HCT116 (cell line): ENCODE data around the gene NASP. TPM values are rescaled to one million over a fixed set of nuclear protein-coding genes. Genes with fewer than 3 reads are reported as not detected.
A peak's percentile ranks its signal among the peaks of the same experiment; 100 is the strongest.

ENCODE experiments used
- ATAC-seq: fragments of 200-7000 bp; cut with Tn5 transposase; 2 replicates; pipeline ENCODE4 v1.9.1; 2020; ENCODE audit warnings: mild to moderate bottlenecking, moderate library complexity
- BruUV-seq: library from RNA; stranded (reverse); fragments of 400-500 nt; replicated peaks from 2 replicates; lab custom pipeline; 2021; lab: Mats Ljungman, UMichigan
- CTCF ChIA-PET: fragments of 300-600 bp; sonication (Branson Sonifier 250); formaldehyde crosslinking; loops from one replicate; lab custom pipeline; 2021; ENCODE audit warnings: antibody characterized with exemption; lab: Charles Lee
- POLR2A ChIA-PET: fragments of 300-600, 350-600 bp; sonication (Branson Sonifier 250); formaldehyde crosslinking; loops from one replicate; lab custom pipeline; 2021; ENCODE audit warnings: antibody characterized with exemption; lab: Charles Lee
- RAD21 ChIA-PET, 2 experiments: fragments of 300-600 bp; sonication (Branson Sonifier 250); formaldehyde crosslinking; loops; one replicate each; lab custom pipeline; 2023; ENCODE audit warnings: low total read pairs in 2 of 2; ENCODE audit not compliant: uncharacterized antibody in 2 of 2, unreplicated experiment in 2 of 2, low non-redundant PET in 1 of 2; lab: Charles Lee
- DNase-seq: peaks from one replicate; pipeline ENCODE4 v3.0.0-alpha.2; 2010; ENCODE audit warnings: low read depth, low spot score
- H2AFZ ChIP-seq: fragments of 200-600 bp; shearing (Covaris generic), sonication (generic); 2 replicates; pipeline ENCODE4 v1.6.1; 2017; ENCODE audit warnings: low read depth, mixed run types, mixed read lengths, antibody characterized with exemption, low read length; ENCODE audit not compliant: poor library complexity, severe bottlenecking
- H3K27ac ChIP-seq: 2 replicates; pipeline ENCODE4 v1.5.1; 2012; ENCODE audit warnings: low read depth, low read length
- H3K27me3 ChIP-seq: fragments of 200-600 bp; sonication (generic); 2 replicates; pipeline ENCODE4 v1.6.1; 2016; ENCODE audit warnings: mixed run types, low read length, mixed read lengths; ENCODE audit not compliant: insufficient read depth
- H3K36me3 ChIP-seq, 2 experiments: fragments of 200-500 bp in 1 of 2; fragments of 200-600 bp in 1 of 2; sonication (Bioruptor generic) in 1 of 2; sonication (generic) in 1 of 2; 2 replicates each; pipeline versions ENCODE4 v1.5.1 to v1.6.1; 2014 to 2016; ENCODE audit warnings: low read length in 2 of 2, inconsistent platforms in 1 of 2, mixed read lengths in 1 of 2, mixed run types in 1 of 2; ENCODE audit not compliant: insufficient read depth in 2 of 2, control insufficient read depth in 1 of 2
- H3K4me1 ChIP-seq, 2 experiments: fragments of 200-600 bp in 1 of 2; sonication (generic) in 1 of 2; 2 replicates each; pipeline versions ENCODE4 v1.5.1 to v1.6.1; 2012 to 2017; ENCODE audit warnings: low read length in 2 of 2, inconsistent platforms in 1 of 2, mild to moderate bottlenecking in 1 of 2, mixed read lengths in 1 of 2, mixed run types in 1 of 2, moderate library complexity in 1 of 2; ENCODE audit not compliant: insufficient read depth in 2 of 2, control insufficient read depth in 1 of 2
- H3K4me2 ChIP-seq: fragments of 200-600 bp; sonication (generic); 2 replicates; pipeline ENCODE4 v1.6.1; 2017; ENCODE audit warnings: mixed run types, low read length, mixed read lengths
- H3K4me3 ChIP-seq, 2 experiments: fragments of 200-600 bp in 1 of 2; sonication (generic) in 1 of 2; replicated peaks in 1 of 2; 2 replicates each; pipeline ENCODE4 v1.5.1; 2011 to 2016; ENCODE audit warnings: low read length in 2 of 2, control low read depth in 1 of 2, low read depth in 1 of 2, mild to moderate bottlenecking in 1 of 2, mixed read lengths in 1 of 2, mixed run types in 1 of 2
- H3K79me2 ChIP-seq: fragments of 200-600 bp; sonication (generic); 2 replicates; pipeline ENCODE4 v1.6.1; 2017; ENCODE audit warnings: mild to moderate bottlenecking, mixed run types, low read length, moderate library complexity, mixed read lengths; ENCODE audit not compliant: insufficient read depth
- H3K9ac ChIP-seq: fragments of 200-600 bp; sonication (generic); 2 replicates; pipeline ENCODE4 v1.6.1; 2016; ENCODE audit warnings: low read length, mixed read lengths
- H3K9me2 ChIP-seq: fragments of 200-600 bp; sonication (generic), shearing (Covaris generic); 2 replicates; pipeline ENCODE4 v1.6.1; 2017; ENCODE audit warnings: mixed run types, mild to moderate bottlenecking, moderate library complexity; ENCODE audit not compliant: insufficient read depth
- H3K9me3 ChIP-seq, 2 experiments: fragments of 200-500 bp in 1 of 2; fragments of 200-600 bp in 1 of 2; sonication (Bioruptor generic) in 1 of 2; sonication (generic) in 1 of 2; 2 replicates each; pipeline ENCODE4 v1.6.1; 2014 to 2017; ENCODE audit warnings: low read length in 2 of 2, mixed read lengths in 2 of 2, inconsistent platforms in 1 of 2, low read depth in 1 of 2, mild to moderate bottlenecking in 1 of 2, mixed run types in 1 of 2, moderate library complexity in 1 of 2; ENCODE audit not compliant: control insufficient read depth in 1 of 2, insufficient read depth in 1 of 2
- H4K20me1 ChIP-seq: fragments of 200-600 bp; sonication (generic), shearing (Covaris generic); 2 replicates; pipeline ENCODE4 v1.6.1; 2017; ENCODE audit warnings: mixed run types, mild to moderate bottlenecking, moderate library complexity; ENCODE audit not compliant: insufficient read depth
- CEBPB ChIP-seq: IDR thresholded peaks from 2 replicates; pipeline ENCODE4 v1.6.1; 2012; ENCODE audit warnings: low read depth
- CTCF ChIP-seq, 3 experiments: fragments of 200-600 bp in 1 of 3; sonication (generic) in 1 of 3; IDR thresholded peaks in 2 of 3; conservative IDR thresholded peaks in 1 of 3; 2 replicates each; pipeline ENCODE4 v1.5.1; 2012 to 2017; ENCODE audit warnings: low read depth in 2 of 3, low read length in 2 of 3, antibody characterized with exemption in 1 of 3, borderline replicate concordance in 1 of 3, control low read depth in 1 of 3, mild to moderate bottlenecking in 1 of 3, mixed read lengths in 1 of 3, mixed run types in 1 of 3, moderate library complexity in 1 of 3; ENCODE audit not compliant: insufficient read depth in 1 of 3
- EGR1 ChIP-seq: IDR thresholded peaks from 2 replicates; pipeline ENCODE4 v1.6.1; 2012; ENCODE audit warnings: low read depth
- EZH2phosphoT487 ChIP-seq: fragments of 200-600 bp; IDR thresholded peaks from 2 replicates; pipeline ENCODE4 v1.6.1; 2018; ENCODE audit warnings: antibody characterized with exemption, borderline replicate concordance
- FOSL1 ChIP-seq: IDR thresholded peaks from 2 replicates; pipeline ENCODE4 v1.6.1; 2012; ENCODE audit warnings: low read depth
- POLR2AphosphoS5 ChIP-seq: IDR thresholded peaks from 2 replicates; pipeline ENCODE4 v1.6.1; 2011; ENCODE audit warnings: mild to moderate bottlenecking, low read depth, low read length, moderate library complexity
- RAD21 ChIP-seq: IDR thresholded peaks from 2 replicates; pipeline ENCODE4 v1.6.1; 2012; ENCODE audit warnings: low read depth, mild to moderate bottlenecking
- REST ChIP-seq: IDR thresholded peaks from 2 replicates; pipeline ENCODE4 v1.6.1; 2012; ENCODE audit warnings: low read depth
- SRF ChIP-seq: IDR thresholded peaks from 2 replicates; pipeline ENCODE4 v1.6.1; 2012; ENCODE audit warnings: low read depth
- TCF7L2 ChIP-seq: IDR thresholded peaks from 2 replicates; pipeline ENCODE4 v1.7.0; 2011; ENCODE audit warnings: borderline replicate concordance, inconsistent platforms; ENCODE audit not compliant: insufficient read depth, insufficient read length; ENCODE audit errors: extremely low read depth
- YY1 ChIP-seq: IDR thresholded peaks from 2 replicates; pipeline ENCODE4 v1.6.1; 2011; ENCODE audit warnings: low read length, low read depth, moderate library complexity, mild to moderate bottlenecking; ENCODE audit not compliant: insufficient replicate concordance; ENCODE audit errors: extremely low read depth
- intact Hi-C: fragments of 100-400 bp; cut with micrococcal nuclease; formaldehyde crosslinking; loops from 2 replicates; pipeline ENCODE4 v1.10.0; 2022
- total RNA-seq: library from RNA; stranded (reverse); gene quantifications from one replicate; pipeline ENCODE4 v1.2.1, GENCODE V29; 2021; ENCODE audit not compliant: unreplicated experiment

The NASP gene
- total RNA-seq, 1 experiment from 2014 or later: 185 TPM

GRCh38 chr1:45569571-45569961 is 14.3 kb upstream of the NASP start:
- ChIA-PET CTCF (interaction anchor here (0.8 to 4.0 kb wide), 5 partner anchors 9 to 266 kb away, joined by 3 to 28 read pairs (median 4); no protein-coding TSS in a partner anchor), RAD21 (interaction anchor here (0.8 to 1.2 kb wide), 3 partner anchors 47 to 69 kb away, joined by 3 to 4 read pairs (median 4); partner anchors contain the start of gene MMACHC (in 1 of the 2)), POLR2A (interaction anchor here (0.6 to 1.0 kb wide), 4 partner anchors 13 to 59 kb away, joined by 3 to 6 read pairs (median 4); no protein-coding TSS in a partner anchor)
- no peak overlapping the region for H3K9ac ChIP-seq
- H3K79me2 ChIP-seq: peaks cover 3% of the 10 kb centered on the region; the same call in 1 of the 2 replicates
- H3K9me3 ChIP-seq: no peaks in the 10 kb centered on the region
- TF ChIP-seq TCF7L2 (no peak), FOSL1 (no peak), SRF (no peak), POLR2AphosphoS5 (no peak), EGR1 (no peak), CEBPB (no peak), EZH2phosphoT487 (no peak)
- no peak overlapping the region for H3K27ac ChIP-seq
- DNase-seq (no peak), ATAC-seq (peak; percentile 24)
- H3K4me3 ChIP-seq: no peak overlapping the region
- H3K9me2 ChIP-seq: no peaks in the 10 kb centered on the region
- peaks cover 21 to 27% of the 10 kb centered on the region in 2 experiments for H3K36me3 ChIP-seq
- no peak overlapping the region for H2AFZ ChIP-seq
- no peaks in the 10 kb centered on the region for H4K20me1 ChIP-seq
- H3K4me2 ChIP-seq: no peak overlapping the region
- no TSS peak for BruUV-seq
- intact Hi-C loops: no loop called here
- no peaks in the 10 kb centered on the region for H3K27me3 ChIP-seq
- H3K4me1 ChIP-seq: no peaks in the 10 kb centered on the region

- intact Hi-C loops: loop anchor here (1.0 to 5.0 kb wide), 7 partner anchors 47 to 783 kb away; partner anchors contain the start of genes BEST4, MUTYH and TOE1
- POLR2A ChIA-PET: interaction anchor here (0.6 to 1.0 kb wide), 2 partner anchors 13 to 60 kb away, joined by 3 to 5 read pairs; no protein-coding TSS in a partner anchor
- H4K20me1 ChIP-seq: no peaks in the 10 kb centered on the region
- DNase-seq: peak; percentile 48
- no peak overlapping the region for H2AFZ ChIP-seq
- H3K36me3 ChIP-seq: peaks cover 21 to 27% of the 10 kb centered on the region in 2 experiments
- no peak overlapping the region for H3K27ac ChIP-seq
- peak; percentile 87 for ATAC-seq
- no peak; the same call in 1 of the 2 replicates for TF ChIP-seq POLR2AphosphoS5
- no peak for TF ChIP-seq CEBPB
- TF ChIP-seq YY1: no peak
- TF ChIP-seq EGR1: no peak
- peak; percentile 78 to 98 (median 98) for TF ChIP-seq CTCF (IDR thresholded peaks at IDR 0.05 in 2 of 3, conservative IDR thresholded peaks at IDR 0.05 in 1 of 3; ENCODE audit: borderline replicate concordance in 1 of 3, insufficient read depth in 1 of 3, low read depth in 2 of 3, low read length in 2 of 3)
- TF ChIP-seq RAD21: peak; percentile 94
- no peak for TF ChIP-seq REST
- TF ChIP-seq, all 23 proteins: peak for 2
- peaks cover 3% of the 10 kb centered on the region; the same call in 1 of the 2 replicates for H3K79me2 ChIP-seq
- no peak overlapping the region for H3K4me2 ChIP-seq
- no peak overlapping the region for H3K4me3 ChIP-seq
- H3K9ac ChIP-seq: no peak overlapping the region
- H3K27me3 ChIP-seq: no peaks in the 10 kb centered on the region
- H3K9me3 ChIP-seq: no peaks in the 10 kb centered on the region
- RAD21 ChIA-PET: interaction anchor here (0.8 to 1.0 kb wide), 2 partner anchors 57 to 70 kb away, joined by 3 to 4 read pairs; partner anchors contain the start of gene MMACHC (in 1 of the 2)
- BruUV-seq: no TSS peak
- H3K9me2 ChIP-seq: no peaks in the 10 kb centered on the region
- no peaks in the 10 kb centered on the region for H3K4me1 ChIP-seq
- CTCF ChIA-PET: interaction anchor here (0.6 to 4.0 kb wide), 6 partner anchors 13 to 556 kb away, joined by 3 to 28 read pairs (median 4); no protein-coding TSS in a partner anchor
These were observed 13.8 kb upstream of the NASP start for GRCh38 chr1:45569962-45570581.
